NK-92 (cell line): ENCODE data around the gene SNX18.

Experiments
- DNase-seq: peaks from one replicate; lab custom pipeline; 2025; ENCODE audit not compliant: unreplicated experiment; lab: John Stamatoyannopoulos, UW

The SNX18 gene

GRCh38 chr5:54538156-54538555 lies 20.6 kb downstream of the SNX18 start:
- no peak for DNase-seq

- DNase-seq, result no peak
Observed at GRCh38 chr5:54539001-54539400, 21.4 kb downstream of the SNX18 start.

- DNase-seq, result no peak
Observed at GRCh38 chr5:54540286-54540685, 22.7 kb downstream of the SNX18 start.

- DNase-seq, result no peak
Observed at GRCh38 chr5:54541823-54542783, 24.5 kb downstream of the SNX18 start.

- no peak for DNase-seq
Observed at GRCh38 chr5:54544044-54544443, 26.5 kb downstream of the SNX18 start.

- no peak for DNase-seq
Observed at GRCh38 chr5:54545796-54546195, 28.2 kb downstream of the SNX18 start.

- DNase-seq, result no peak
Observed at GRCh38 chr5:54547711-54548250, 30.2 kb downstream of the SNX18 start.

GRCh38 chr5:54548565-54548964 lies 31.0 kb downstream of the SNX18 start:
- DNase-seq, result no peak

GRCh38 chr5:54551292-54551691 lies 33.7 kb downstream of the SNX18 start:
- DNase-seq, result no peak

- DNase-seq, result no peak
Observed at GRCh38 chr5:54551926-54552325, 34.4 kb downstream of the SNX18 start.

GRCh38 chr5:54552446-54552845 lies 34.9 kb downstream of the SNX18 start:
- DNase-seq, result no peak

GRCh38 chr5:54553659-54554207 lies 36.2 kb downstream of the SNX18 start:
- no peak for DNase-seq

GRCh38 chr5:54556141-54556540 lies 38.6 kb downstream of the SNX18 start:
- DNase-seq, result no peak

- DNase-seq, result no peak
Observed at GRCh38 chr5:54558362-54558761, 40.8 kb downstream of the SNX18 start.

GRCh38 chr5:54561651-54562050 lies 44.1 kb downstream of the SNX18 start:
- DNase-seq, result no peak

GRCh38 chr5:54563083-54563761 lies 45.7 kb downstream of the SNX18 start:
- no peak for DNase-seq

- DNase-seq, result no peak
Observed at GRCh38 chr5:54567996-54568395, 50.4 kb downstream of the SNX18 start.

GRCh38 chr5:54570916-54571315 lies 53.4 kb downstream of the SNX18 start:
- no peak for DNase-seq

GRCh38 chr5:54571462-54571861 lies 53.9 kb downstream of the SNX18 start:
- DNase-seq, result no peak

- no peak for DNase-seq
Observed at GRCh38 chr5:54573812-54574489, 56.4 kb downstream of the SNX18 start.

- DNase-seq, result no peak
Observed at GRCh38 chr5:54577528-54577927, 60.0 kb downstream of the SNX18 start.
